Inferior parietal cortex (tissue), 1 donor: ENCODE results near the gene ARHGAP6.
A peak's percentile ranks its signal among the peaks of the same experiment; 100 is the strongest.
"Not testable (repeated sequence)": the region's sequence is repeated elsewhere in the genome, so short reads cannot be mapped to it uniquely, and the experiment has no call there.

Experiments used
- DNase-seq: peaks from one replicate; pipeline ENCODE4 v3.0.0-alpha.2; 2016; ENCODE audit errors: extremely low spot score

ARHGAP6 gene

DNA sequence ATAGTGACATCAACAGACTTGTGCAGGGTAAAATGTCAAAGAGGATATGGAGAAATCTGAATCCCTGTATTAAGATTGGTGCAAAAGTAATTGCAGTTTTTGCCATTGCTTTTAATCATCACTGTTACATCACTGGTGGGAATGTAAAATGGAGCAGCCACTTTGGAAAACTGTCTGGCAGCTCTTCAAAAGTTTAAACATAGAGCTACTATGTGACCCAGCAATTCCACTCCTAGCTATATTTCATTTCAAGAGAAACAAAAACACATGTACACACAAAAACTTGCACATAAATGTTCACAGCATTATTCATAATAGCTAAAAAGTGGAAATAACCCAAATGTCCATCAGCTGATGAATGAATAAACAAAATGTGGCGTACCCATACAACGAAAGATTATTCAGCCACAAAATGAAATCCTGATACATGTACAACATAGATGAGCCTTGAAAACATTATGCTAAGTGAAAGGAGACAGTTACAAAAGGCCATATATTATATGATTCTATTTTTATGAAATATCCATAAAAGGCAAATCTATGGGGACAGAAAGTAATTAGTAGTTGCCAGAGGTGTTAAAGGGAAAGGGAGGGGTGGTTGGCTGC, 266.1 kb downstream of the ARHGAP6 start:
- no peak for DNase-seq

DNA sequence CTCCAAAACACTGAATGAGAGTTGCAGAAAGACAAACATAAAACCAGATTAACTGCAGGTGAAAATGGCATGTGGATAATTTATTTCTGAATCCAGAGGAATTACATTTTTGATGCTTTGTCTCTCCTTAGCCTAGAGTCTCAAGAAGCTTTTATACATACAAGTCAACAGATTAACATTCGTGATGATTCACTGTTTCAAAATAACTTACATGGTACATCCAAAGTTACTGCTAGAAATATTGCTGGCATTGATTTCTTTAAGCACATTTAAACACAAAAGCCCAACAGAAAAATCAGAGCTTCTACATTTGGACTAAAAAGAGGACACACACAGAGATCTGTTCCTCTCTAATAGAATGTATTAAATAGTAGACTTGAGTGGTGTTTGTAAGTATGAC, 266.9 kb downstream of the ARHGAP6 start:
- no peak for DNase-seq

DNA sequence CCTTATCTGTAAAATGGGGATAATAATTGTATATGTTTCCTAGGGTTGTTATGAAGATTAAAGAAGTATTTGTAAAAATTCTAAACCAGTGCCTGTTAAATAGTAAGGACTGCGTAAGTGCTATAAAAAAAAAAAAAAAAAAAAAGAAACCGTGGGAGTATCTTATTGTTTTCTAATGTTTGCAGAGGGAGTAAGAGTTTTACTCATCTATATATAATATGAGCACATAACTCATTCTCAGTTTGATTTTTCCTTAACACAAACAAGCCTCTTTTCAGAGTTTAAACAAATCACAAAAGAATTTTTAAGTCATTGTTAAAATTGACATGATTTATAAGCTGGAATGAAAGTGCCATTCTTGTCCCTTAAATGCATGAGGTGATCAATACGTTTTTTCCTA, 267.6 kb downstream of the ARHGAP6 start:
- no peak for DNase-seq

DNA sequence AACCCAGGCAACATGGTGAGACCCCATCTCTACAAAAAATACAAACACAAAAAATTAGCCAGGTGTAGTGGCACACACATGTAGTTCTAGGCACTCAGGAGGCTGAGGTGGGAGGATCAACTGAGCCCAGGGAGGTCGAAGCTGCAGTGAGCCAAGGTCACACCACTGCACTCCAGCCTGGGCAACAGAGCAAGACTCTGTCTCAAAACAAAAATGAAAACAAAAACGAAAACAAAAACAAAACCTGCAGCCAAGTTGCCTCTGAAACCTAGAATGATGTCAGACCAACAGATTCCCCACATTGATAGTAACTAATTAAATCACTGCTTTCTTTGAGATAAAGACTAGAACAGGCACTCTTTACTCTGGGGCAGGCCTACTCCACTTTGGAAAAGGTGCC, 268.0 kb downstream of the ARHGAP6 start:
- no peak for DNase-seq

DNA sequence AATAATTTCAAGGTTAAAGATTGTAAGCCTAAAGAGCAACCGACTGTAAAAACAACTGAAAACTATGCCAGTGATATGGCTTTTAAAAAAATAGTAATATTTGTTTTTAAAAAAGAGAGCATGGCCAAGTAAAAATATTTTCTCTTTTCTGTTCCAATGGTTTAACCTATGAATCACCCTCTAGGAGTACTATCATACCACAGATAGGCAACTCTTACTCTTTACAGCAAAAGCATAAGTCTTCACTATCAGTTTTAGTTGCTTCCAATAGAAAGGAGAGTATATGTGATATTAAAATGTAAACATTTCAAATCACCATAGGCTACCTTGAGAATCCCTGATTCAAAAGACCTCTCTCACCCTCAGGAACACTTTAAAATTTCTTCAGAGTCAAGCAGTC, 269.9 kb downstream of the ARHGAP6 start:
- DNase-seq, result no peak

DNA sequence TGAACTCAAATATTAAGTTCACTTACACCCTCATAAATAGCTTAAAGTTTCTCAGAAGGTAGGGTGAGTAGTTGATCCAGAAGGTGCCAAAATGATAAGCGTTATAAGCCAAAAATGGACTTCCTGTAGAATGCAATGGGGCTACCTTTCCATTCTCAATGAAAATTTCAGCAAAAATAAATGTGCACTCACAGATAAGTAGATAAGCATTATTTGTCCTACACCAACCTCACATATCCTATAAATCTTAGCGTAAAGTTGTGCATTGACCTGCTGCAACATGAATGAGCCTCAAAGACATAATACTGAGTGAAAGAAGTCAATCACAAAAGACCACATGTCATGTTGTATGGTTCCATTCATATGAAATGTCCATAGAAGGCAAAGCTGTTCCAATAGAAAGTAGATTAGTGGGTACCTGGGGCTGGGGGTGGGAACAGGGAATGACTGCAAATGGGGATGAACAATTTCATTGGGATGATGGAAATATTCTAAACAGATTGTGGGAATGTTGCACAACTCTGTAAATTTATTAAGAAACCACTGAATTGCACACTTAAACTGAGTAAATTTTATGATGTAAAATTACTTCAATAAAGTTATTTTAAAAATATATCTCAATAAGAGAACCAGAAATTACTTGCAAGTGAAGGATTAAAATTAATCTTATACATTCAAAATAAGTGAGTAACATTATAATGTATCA, 271.6 kb downstream of the ARHGAP6 start:
- no peak for DNase-seq

DNA sequence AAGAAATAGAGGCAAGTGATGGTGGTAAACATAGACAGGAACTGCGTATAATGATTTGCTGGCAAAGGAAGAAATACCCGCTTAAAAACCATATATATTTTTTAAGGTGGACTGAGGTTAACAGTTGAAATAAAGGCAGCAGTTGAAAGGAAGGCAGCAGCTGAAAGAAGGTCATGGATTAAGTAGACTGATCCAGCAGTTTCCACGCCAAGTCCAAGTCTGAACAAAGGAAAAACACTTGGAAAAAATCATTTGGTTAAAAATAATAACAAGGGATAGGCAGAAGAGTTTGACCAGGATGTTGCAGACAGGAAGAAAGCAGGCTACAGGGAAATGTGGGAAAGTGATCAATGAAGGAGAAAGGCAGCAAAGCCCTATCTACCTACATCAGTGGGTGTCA, 278.9 kb downstream of the ARHGAP6 start:
- no peak for DNase-seq

DNA sequence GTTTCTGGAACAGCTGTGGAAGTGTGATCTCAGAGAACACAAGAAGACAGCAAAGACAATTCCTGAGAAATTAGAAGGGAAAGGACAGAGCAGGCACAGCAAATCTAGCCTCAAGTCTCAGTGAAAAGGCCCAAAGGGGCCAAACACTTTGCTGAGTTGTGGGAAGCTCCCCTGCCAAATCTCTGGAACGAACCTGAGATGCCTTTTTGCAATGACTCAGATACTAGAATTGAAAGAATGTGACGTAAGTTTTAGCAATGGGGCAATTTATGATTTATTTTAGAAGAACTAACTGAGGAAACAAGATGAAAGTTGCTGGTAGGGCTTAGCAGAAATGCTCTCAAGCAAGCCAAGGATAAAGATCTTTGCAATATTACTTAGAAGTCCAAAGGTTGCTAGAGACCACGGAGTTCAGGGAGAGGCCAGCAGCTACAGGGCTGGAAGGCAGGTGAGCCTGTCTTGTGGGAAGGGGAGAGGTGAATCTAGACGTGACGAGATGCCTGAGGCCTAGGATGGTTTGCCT, 279.7 kb downstream of the ARHGAP6 start:
- no peak for DNase-seq

DNA sequence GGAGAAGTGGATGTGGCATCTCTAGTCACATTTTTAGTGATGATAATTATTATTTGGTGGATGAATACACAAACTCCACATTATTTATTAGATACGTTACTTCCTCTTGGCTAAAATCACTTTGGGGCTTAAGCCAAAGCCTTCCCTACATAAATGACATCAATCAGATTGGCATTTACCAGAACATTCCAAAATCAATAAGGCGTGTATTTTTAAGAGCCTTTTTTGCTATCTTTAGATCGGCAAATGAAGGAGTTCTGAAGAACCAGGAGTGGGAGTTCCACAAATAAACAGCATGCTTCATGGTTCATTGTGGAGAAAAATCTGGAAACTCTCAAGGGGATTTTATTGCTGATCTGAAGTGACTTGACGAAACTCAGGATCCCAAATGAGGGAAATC, 282.8 kb downstream of the ARHGAP6 start:
- no peak for DNase-seq

DNA sequence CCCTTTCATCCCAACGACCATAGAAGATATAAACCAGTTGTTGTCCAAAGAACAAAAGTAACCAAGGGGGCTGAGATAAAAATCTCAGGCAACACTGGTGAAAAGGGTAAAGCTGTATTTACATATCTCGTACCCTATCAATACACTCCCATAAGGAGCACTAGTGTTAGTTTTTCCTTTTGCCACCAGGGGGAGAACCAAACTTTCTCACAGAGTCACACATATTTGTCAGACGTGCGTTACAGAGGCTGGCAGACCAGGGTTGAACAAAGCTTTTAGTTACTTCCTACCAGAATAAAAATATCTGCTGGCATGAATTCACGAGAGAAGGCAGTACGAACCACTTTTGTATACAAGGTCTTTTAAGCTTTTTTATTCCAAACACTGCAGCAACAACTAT, 284.3 kb downstream of the ARHGAP6 start:
- DNase-seq, result peak; percentile 64

DNA sequence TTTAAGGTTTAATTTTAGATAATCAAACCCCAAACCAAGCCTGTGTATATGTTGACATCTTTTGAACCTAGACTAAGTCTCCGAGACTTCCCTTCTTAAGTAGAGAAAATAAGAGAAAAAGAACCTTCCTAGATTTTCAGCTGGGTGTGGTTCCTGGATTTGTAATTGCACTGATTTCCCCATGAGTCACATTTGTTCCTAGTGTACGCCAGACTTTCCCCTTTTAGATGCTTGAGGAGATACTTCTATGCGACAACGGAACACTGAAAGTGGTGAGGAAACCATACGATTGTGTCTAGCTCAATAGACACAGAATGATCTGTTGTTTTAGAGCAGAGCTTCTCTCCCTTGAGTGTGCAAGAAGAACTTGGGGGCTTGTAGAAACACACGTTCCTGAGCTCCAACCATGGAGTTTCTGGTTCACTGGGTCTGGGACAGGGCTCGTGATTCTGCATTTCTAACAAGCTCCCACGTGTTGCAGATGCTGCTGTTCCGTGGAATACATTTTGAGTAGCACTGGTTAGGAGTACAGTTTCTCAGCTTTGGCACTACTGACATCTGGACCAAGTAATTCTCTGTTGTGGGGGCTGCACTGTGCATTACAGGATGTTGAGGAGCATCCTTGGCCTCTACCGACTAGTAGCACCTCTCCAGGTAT, 285.4 kb downstream of the ARHGAP6 start:
- no peak for DNase-seq

DNA sequence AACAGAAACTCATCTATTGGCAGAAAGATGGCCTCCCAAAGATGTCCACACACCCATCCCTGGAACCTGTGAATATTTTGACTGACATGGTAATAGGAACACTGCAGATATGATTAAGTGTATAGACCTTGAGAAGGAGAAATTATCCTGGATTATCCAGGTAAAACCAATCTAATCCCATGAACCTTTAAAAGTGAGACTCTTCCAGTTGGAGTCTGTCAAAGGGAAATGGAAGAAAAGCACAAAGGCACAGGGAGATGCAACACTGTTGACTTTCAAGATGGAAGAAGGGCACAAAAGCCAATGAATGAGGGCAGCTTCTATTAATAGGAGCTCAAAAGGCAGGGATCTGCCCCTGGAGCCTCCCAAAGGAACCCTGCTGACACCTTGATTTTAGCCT, 289.6 kb downstream of the ARHGAP6 start:
- DNase-seq, result no peak

DNA sequence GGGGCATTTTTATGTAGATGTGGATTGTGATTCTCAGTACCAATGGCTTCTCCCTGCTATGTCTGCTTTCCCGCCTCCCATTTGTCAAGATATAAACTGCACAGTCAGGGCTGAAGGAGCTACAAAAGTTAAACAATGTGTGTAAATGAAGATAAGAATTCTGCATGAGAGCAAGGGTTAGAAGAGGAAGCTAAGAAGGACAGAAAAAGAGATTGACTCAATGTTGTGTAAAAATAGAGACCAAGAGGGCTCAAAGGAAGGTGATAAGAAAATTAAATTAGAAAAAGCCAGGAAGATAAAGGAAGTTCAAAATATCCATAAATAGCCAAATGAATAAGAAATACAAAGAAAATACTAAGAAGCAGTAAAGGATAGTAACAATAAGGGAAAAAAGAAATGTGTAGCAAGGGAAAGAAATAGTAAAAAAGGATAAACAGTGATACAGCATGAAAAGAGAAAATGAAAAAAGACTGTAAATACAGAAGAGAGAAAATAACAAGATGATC, 290.1 kb downstream of the ARHGAP6 start:
- DNase-seq, result no peak

DNA sequence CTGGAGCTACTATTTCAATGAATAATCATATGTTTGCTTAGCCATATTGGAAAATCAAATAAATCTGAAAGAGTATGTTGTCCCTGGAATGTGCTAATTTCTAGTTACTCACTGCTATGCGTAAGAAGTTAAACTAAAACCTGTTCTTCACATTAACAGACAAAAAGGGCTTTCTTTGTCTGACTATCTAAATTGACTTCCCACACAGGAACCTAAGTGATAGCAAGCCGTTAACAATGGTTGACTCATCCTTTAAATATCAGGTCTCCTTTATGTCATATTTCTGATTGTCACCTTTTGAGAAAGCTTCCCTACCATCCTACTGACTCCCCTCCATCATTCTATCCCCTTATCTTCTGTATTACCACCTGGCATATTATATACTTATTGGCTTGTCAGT, 291.1 kb downstream of the ARHGAP6 start:
- DNase-seq, result no peak

DNA sequence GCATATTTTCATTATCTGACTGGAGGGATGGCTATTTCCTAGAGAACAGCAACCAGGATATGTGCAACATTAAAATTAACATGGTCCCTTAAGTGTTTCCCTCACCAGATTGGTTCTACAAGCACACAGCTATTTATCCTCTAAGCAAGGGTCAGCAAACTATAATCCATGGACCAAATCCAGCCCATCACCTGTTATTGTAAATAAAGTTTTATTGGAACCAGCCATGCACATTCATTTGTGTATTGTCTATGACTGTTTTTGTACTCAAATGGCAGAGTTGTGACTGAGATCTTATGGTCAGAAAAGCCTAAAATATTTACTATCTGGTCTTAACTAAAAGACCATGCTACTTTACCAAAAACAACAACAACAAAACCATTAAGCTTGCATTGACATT, 294.6 kb downstream of the ARHGAP6 start:
- DNase-seq, result no peak

DNA sequence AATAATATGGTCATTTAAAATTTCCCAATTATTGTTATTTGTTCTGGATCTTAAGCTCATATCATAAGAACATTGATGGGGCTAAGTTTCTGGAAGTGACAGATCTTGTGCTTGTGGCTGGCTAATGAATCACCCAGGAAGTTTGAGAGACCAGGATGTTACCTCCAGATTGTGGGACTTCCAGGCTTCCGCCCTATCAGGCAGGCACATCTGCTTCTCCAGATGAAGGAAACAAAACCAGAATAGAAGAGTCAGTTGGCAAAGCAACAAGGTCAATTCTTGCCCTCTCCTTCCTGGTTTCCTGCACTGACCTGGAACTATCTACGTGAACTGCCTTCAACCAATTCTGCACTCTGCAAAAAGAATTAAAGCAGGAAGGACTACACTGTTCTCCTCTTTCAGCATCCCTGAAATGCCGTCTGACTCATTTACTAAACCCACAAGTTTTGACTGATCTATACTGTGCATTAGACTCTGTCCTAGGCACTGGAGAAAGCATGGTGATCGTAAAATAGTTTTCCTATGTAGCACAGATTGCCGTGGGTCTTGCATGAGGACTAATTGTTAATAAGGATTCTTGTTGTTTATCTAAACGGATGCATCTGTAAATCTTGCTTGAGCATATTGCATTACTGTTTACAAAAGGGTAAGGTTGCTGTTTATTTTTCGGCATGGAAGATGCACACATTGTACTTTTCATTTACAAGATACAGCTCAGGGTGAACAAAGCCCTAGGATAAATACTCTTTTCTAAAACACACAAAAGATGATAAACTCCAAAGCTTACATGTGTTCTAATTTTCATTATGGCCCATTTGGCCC, 297.9 kb downstream of the ARHGAP6 start:
- no peak for DNase-seq

DNA sequence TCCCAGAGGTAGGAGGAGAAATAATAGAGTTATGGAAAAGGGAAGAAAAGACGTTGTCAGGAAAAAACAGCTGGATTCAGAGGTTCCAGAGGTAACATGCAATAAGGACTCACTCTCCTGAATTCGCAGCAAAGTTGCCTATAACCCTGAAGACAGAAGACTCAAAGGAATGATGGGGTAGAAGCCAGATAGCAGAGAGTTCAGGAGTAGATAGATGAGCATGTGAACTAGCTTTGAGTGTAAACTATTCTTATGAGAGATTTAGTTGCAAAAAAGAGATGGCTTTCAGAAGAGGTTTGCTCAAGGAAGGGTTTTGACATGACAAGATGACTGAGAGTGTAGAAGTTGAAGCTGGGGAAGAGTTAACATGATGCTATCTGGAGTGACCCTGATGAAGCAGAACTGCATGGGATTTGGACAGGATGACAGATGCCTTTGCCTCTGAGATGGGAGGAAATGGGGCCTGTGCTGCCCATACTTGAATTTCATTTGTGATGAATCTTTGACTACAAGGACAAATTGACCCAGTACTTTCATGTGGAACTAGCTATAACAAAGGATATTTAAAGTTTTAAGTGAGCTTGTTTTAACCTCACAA, 298.6 kb downstream of the ARHGAP6 start:
- DNase-seq, result no peak

DNA sequence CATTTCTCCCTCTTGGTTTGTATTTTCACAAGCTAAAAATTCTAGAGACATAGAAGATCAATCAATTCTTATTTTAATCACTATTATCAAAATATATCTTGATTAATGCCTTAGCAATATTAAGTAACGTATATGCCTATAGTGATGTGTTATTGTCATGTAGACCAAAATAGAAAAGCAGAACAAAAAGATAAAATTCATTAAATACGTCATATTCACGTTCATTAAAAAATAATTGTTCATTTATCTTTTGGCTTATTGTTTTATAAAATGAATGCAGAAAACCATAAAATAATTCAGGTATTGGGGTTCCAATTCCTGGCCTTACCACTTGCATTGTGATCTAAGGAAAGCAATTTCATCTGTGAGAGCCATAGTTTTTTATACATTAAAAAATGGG, 300.3 kb downstream of the ARHGAP6 start:
- DNase-seq, result no peak

DNA sequence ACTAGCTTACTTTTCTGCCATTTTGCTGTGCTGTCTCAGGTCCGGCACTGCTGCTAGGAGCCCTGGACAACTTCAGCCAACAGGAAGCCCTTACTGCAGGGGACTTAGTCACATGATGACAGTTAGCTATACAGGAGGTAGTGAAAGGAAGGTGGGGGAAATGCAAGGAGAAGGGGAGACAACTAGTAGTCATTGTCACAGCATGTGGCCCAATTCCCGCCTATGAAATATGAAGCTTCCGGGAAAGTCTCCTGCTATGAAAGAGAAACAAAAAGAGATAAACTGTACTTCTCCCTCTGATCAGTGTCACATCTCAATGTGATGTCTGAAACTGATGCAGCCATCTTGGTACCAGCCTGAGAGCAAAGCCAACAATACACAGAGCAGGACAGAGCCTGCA, 300.9 kb downstream of the ARHGAP6 start:
- DNase-seq, result no peak

DNA sequence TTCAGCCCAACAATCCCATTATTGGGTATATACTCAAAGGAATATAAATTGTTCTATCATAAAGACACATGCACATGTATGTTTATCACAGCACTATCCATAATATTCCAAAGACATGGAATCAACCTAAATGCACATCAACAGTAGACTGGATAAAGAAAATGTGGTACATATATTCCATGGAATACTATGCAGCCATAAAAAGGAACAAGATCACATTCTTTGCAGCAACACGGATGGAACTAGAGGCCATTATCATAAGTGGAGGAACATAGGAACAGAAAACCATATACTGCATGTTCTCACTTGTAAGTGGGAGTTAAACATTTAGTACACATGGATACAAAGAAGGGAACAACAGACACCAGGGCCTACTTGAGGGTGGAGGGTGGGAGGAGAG, 301.9 kb downstream of the ARHGAP6 start:
- DNase-seq, result not testable (repeated sequence)

DNA sequence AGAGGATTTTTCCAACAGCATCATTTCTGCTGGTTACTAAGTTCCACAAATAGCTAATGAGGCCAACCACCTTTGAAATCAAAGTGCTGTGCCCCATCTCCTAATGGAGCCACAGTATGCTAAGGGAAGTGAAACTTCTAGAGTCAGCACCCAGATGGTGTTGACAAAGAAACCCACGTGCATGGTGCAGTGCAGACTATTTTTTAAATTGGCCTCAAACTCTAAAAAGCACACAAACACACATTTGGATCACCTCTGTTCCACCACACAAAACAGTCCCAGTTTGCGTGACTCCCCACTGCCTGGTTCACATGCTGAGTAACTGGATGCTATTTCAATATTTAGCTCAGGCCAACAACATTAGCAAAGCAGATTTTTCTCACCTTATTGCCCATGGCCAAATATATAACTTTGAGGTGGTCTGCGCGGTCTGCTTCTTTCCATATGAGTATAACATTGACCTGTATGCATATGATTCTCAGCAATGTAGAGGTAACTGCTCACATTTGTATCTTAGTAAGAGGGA, 302.6 kb downstream of the ARHGAP6 start:
- no peak for DNase-seq
